ENCODE results near the gene NEMF.

DNA sequence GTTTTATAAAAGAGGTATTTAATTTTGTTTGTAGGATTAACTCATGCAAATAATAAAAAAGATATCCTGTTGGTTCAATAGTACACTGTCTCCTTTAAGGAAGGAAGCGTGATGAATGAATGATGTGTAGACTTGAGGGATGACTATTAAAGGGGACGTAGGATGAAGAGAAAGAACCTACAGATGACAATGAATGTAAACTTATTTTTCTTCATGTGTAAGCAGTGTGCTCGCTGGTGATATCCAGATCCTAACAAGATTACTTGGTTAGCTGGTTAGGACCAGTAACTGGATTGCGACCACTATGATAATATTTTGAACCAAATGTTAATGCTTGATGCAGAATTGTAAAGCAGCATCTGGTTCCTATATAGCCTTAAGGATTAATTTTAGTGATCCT is 42.9 kb upstream of the NEMF start:
- TF ChIP-seq, protein P1, sequence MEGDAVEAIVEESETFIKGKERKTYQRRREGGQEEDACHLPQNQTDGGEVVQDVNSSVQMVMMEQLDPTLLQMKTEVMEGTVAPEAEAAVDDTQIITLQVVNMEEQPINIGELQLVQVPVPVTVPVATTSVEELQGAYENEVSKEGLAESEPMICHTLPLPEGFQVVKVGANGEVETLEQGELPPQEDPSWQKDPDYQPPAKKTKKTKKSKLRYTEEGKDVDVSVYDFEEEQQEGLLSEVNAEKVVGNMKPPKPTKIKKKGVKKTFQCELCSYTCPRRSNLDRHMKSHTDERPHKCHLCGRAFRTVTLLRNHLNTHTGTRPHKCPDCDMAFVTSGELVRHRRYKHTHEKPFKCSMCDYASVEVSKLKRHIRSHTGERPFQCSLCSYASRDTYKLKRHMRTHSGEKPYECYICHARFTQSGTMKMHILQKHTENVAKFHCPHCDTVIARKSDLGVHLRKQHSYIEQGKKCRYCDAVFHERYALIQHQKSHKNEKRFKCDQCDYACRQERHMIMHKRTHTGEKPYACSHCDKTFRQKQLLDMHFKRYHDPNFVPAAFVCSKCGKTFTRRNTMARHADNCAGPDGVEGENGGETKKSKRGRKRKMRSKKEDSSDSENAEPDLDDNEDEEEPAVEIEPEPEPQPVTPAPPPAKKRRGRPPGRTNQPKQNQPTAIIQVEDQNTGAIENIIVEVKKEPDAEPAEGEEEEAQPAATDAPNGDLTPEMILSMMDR (IDR thresholded peaks at IDR 0.05) = no peak
- no peak for TF ChIP-seq EZH2 (IDR thresholded peaks at IDR 0.05; ENCODE audit: borderline replicate concordance, insufficient read depth, low read depth, low read length, poor library complexity, severe bottlenecking)

All from B cell (primary cell).